ENCODE results near the gene GARS1.

Gene GARS1

DNA sequence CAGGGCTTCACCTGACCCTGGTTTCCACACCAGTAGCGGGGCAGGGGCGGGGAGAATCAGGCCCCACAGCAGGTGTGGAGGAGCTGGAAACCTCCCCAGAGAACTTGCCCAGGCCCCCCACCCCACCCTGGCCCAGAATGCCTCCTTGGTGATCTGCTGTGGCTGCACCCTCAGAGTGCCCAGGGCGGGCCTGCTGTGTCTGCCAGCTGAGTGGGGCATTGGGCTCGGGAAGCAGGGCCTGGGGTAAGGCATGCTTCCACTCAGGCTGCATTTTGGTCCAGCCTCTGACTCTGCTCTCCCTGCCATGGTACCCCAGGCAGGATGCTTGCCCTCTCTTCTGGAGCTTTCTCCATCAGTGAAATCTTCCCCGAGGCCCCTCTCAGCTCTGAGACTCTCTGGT, 88.6 kb downstream of the GARS1 start:
- no peak for DNase-seq

All from NCI-H526 (cell line).